ENCODE measurements around the gene PID1. TPM values are rescaled to one million over a fixed set of nuclear protein-coding genes. Genes with fewer than 3 reads are reported as not detected.
A peak's percentile ranks its signal among the peaks of the same experiment; 100 is the strongest.

Gene PID1
- total RNA-seq, 4 donors from 2014 or later: 1.0 to 33.0 (median 8.4) TPM

GRCh38 chr2:229226382-229226781 is 44.7 kb downstream of the PID1 start:
- peaks cover 0 to 9% (median 0%) of the 10 kb centered on the region in 3 donors for H3K4me1 ChIP-seq
- WGBS, 2 donors: 50 to 62% methylated on average over 2 of the region's 2 CpGs
- no peaks in the 10 kb centered on the region for H3K27me3 ChIP-seq
- TF ChIP-seq CTCF (IDR thresholded peaks at IDR 0.05) (no peak), POLR2A (IDR thresholded peaks at IDR 0.05) (no peak)
- H3K4me3 ChIP-seq: no peak overlapping the region
- H3K27ac ChIP-seq: peak overlapping the region in 2 of 4 donors; percentile 22 to 31
- no peaks in the 10 kb centered on the region for H3K36me3 ChIP-seq
- H3K9me3 ChIP-seq: no peaks in the 10 kb centered on the region
- DNase-seq: no peak
- intact Hi-C loops (cut with DNase I): no loop called here

- Histone ChIP-seq H3K4me3 (no peak overlapping the region), H3K4me1 (no peaks in the 10 kb centered on the region), H3K27me3 (no peaks in the 10 kb centered on the region), H3K36me3 (no peaks in the 10 kb centered on the region), H3K9me3 (no peaks in the 10 kb centered on the region), H3K27ac (no peak overlapping the region)
- no peak for TF ChIP-seq POLR2A (IDR thresholded peaks at IDR 0.05)
- no peak for TF ChIP-seq CTCF (IDR thresholded peaks at IDR 0.05)
- 94% methylated on average over 1 of the region's 1 CpG for WGBS, 2 donors
- intact Hi-C loops (cut with DNase I): no loop called here
- no peak for DNase-seq
Measured at GRCh38 chr2:229223107-229223506, 48.0 kb downstream of the PID1 start.

- DNase-seq: no peak
- no peak for TF ChIP-seq CTCF (IDR thresholded peaks at IDR 0.05)
- TF ChIP-seq POLR2A (IDR thresholded peaks at IDR 0.05): no peak
- Histone ChIP-seq H3K4me1 (no peaks in the 10 kb centered on the region), H3K36me3 (no peaks in the 10 kb centered on the region), H3K27me3 (no peaks in the 10 kb centered on the region), H3K9me3 (no peaks in the 10 kb centered on the region), H3K4me3 (no peak overlapping the region), H3K27ac (no peak overlapping the region)
- 74 to 77% methylated on average over 3 of the region's 3 CpGs for WGBS, 2 donors
- intact Hi-C loops (cut with DNase I): no loop called here
Measured at GRCh38 chr2:229221641-229222040, 49.4 kb downstream of the PID1 start.

GRCh38 chr2:229220254-229220653 is 50.8 kb downstream of the PID1 start:
- no peak overlapping the region for H3K27ac ChIP-seq
- DNase-seq: no peak
- H3K4me1 ChIP-seq: no peaks in the 10 kb centered on the region
- H3K27me3 ChIP-seq: no peaks in the 10 kb centered on the region
- intact Hi-C loops (cut with DNase I): no loop called here
- no peaks in the 10 kb centered on the region for H3K36me3 ChIP-seq
- no peak overlapping the region for H3K4me3 ChIP-seq
- no peak for TF ChIP-seq POLR2A (IDR thresholded peaks at IDR 0.05)
- TF ChIP-seq CTCF (IDR thresholded peaks at IDR 0.05): no peak
- H3K9me3 ChIP-seq: no peaks in the 10 kb centered on the region
- 39 to 49% methylated on average over 4 of the region's 4 CpGs for WGBS, 2 donors

GRCh38 chr2:229218329-229218921 is 52.7 kb downstream of the PID1 start:
- no peak for TF ChIP-seq POLR2A (IDR thresholded peaks at IDR 0.05)
- no peak for TF ChIP-seq CTCF (IDR thresholded peaks at IDR 0.05)
- H3K27me3 ChIP-seq: no peaks in the 10 kb centered on the region
- no peak for DNase-seq
- 30 to 86% methylated on average over 3 of the region's 3 CpGs for WGBS, 2 donors
- no peaks in the 10 kb centered on the region for H3K4me1 ChIP-seq
- no peak overlapping the region for H3K4me3 ChIP-seq
- H3K9me3 ChIP-seq: no peaks in the 10 kb centered on the region
- intact Hi-C loops (cut with DNase I): no loop called here
- no peaks in the 10 kb centered on the region for H3K36me3 ChIP-seq
- no peak overlapping the region for H3K27ac ChIP-seq

Data from esophagus squamous epithelium (tissue), 5 donors.